Activated CD4-positive, alpha-beta T cell treated with anti-CD3 and anti-CD28 coated beads for 48 hours (primary cell): ENCODE data around the gene ALX3.
"Not testable (repeated sequence)": the region's sequence is repeated elsewhere in the genome, so short reads cannot be mapped to it uniquely, and the experiment has no call there.

Source experiments
- DNase-seq: peaks from one replicate; pipeline ENCODE4 v3.0.0-alpha.2; 2020

The ALX3 gene

DNA sequence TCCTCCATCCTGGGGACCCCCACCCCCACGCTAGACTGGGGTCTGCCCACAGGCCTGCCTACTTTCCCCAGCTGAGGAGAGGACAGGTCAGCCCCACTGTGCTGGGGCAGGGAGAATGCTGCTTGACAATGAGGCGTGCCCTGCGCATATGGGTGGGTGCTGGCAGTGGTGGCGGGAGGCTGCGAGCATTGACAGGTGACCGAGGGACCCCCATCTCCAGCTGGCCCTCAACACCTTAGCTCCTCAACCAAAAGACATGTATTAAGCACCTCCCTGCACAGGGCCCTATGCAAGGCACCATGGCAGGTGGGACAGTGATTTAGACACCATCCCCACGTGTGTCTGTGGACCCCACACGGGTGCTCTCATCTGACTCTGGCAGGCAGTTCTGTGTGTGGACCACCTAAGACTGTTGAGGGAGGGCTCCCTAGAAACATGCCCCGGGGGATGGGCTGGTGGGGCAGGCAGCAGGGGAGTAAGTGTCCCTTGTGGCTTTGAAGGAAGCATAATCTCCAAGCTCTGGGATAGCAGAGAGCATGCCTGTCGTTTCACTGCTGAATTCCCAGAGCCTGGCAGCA, 18.4 kb upstream of the ALX3 start:
- no peak for DNase-seq

DNA sequence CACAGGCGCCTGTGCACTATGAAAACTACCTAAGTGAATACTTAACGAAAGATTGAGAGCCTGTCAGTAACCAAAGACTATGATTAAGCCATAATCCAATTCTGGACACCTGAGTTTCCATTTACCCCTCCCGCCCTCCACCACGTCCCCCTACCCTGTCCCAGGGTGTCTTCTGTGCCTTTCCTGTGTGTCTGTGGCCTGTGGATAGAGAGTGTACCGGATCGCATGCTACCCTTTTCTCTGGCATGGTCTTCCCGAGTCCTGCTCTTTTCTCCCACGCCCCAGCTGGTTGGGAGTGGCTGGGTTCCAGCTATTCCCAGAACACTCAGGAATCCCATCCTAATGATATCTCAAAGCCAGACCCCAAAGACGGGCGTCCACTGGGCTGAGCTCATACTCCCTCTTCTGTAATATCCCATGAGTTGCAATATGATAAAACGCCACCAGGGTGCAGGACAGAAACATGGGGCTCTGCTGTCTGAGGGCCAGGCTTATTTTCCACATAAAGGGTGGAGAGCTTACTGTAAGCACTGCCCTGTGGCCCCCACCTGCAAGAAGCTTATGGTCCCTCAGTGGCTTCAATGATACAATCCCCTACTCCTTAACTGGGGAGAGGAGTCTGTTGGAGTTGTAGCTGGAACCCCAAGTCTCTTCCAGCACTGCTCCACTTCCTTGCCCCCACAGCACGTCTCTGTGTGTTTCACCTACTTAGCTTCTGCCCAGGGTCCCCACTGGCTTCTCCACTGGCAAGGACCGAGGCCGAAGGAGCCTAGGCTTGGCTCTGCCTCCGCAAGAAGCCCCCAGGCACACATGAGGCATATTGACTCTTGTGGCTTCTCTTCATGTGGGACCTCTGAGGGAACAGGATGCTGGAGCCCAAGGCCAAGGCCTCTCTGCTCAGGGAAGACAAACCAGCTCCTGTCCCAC, 17.6 kb upstream of the ALX3 start:
- DNase-seq, result peak; percentile 65

DNA sequence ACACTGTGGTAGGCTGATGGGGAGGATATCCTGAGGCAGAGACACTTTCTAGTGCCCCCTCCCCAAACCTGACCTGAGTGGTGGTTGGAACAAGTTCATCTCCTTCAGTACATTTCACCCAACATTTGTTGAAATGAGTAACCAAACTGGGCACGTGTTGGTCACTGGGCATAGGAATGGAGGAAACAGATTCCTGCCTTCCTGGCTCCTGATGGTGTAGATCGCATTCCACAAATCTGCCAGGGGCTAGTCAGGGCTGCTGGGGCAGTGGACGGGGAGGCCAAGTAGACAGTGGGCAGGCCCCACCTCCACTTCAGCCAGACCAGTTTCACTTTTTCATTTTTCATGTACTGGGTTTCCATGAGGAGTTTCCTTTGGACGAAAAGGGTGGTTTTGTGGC, 16.5 kb upstream of the ALX3 start:
- DNase-seq, result no peak

DNA sequence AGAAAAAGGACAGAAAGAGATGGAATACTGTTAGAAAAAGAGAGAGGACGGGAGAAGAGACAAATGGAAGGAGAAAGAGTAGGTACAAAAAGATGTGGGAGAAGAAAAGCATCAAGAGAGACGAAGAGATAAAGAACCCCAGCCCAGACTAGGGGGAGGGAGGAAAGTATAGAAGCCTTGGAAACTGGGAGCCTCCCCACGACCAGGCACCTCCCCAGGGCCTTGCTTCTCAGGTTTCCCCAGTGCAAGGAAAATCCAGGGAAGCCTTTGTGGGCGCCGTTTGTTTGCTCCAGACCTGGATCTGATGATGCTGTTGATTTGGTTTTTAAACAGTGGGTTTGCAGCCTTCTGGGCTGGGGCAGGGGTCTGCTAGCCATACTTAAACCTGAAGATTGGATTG, 15.2 kb upstream of the ALX3 start:
- no peak for DNase-seq

DNA sequence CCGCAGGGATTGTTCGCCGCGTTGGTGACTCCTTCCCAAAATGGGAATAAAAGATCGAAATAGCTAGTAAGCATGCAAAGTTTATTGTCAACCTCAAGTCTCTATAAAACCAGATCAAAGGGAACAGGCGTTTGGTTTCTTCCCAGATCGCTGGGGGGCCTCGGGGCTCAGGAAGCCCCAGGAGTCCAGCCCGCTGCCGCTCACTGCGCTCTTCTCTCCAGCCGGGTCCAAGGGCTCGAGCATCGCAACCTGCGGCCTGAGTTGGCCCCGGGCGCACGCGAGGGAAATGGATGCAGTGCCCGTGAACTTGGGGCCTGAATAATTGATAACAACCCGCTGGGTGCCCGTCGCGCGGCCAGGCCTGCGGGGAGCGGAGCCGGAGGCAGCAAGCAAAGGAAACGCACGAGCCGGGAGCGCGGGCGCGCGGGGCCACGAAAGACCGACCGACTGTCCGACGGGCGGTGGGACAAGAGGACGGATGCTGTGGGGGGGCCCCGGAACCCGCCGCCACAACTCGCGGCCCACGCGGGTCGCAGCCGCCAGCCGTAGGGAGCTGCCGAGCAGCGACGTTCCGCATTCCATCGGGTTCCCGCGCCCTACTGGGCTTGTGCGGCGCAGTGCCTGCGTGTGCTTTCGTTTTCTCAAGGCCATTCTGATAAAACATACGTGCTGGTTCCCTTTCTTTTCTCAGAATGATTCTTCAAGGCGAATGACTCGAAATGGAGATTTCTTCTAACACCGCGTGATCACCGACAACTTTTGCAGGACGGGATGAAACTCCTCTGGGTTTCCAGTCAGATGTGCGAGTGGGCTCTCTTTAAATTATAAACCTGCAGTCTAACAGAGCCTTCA, 14.0 kb upstream of the ALX3 start:
- DNase-seq, result peak; percentile 50

DNA sequence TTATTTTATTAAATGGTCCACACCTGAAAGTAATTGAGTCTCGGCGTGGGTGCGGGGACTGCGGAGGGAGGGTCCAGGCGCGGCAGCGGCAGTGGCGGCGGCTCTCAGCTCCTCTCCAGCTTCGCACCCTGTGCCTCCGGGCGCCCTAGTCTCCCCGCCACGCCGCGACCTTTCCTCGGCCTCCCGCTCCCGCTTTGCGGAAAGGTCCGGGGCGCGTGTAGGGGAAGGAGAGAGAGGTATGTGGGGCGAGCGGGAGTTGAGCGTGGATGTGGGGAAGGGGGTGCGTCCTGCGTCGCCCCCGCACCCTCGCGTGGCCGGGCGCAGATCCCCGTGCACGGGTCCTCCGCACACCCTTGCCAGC, 13.4 kb upstream of the ALX3 start:
- peak; percentile 22 for DNase-seq

DNA sequence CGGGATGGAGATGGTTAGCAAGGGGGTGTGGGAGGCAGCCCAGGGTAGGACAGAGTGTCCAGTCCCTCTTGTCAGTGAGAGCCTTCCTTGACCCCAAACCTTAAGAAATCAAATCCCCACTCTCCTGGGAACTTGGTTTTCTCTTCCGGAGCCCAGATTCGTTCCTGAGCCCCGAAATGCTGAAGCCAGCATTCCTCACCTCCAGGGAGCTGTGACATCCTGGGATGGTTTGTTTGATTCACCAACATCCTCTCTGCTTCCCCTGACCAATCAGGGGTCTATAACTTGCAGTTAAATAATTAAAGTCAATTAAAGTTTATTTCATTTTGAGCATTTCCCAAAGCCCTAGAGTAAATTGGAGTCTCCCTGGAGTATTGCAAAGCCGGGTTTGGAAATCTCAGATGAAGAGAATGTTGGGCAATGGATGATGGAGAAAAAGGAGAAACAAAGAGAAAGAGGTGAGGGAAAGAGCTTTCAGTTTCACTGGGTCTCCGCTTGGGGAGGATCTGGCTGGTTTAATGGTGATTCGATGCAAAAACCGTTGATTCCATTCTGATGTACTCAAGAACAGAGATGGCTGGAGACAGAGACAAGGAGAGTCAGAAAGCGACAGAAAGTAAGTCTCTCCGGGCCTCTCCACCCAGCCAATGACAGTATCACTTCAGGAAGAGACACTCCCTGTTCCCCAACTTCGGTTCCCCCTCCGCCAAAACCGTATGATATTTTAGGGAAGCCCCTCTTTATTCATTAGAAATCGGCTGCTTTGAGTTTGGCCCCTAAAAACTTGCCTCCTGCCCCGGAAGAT, 12.8 kb upstream of the ALX3 start:
- DNase-seq, result no peak

DNA sequence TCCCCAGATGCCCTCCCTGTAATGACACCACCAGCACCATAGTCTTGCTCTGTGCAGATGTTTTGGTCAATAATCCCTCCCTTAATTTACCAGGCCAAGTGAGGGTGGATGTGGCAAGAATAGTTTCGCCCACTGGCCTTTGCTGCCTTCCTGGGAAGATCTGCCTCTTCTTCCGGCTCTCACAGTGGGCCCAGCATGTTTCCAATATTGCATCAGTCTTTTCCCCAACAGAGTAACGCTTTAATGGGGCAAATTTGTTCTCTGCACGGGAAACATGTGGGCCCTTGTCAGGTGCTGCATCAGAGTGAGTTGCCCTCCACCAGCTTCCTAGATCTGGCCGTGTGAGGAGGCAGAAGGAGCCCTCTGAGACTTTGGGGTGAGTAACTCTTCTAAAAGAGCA, 12.0 kb upstream of the ALX3 start:
- DNase-seq, result no peak

DNA sequence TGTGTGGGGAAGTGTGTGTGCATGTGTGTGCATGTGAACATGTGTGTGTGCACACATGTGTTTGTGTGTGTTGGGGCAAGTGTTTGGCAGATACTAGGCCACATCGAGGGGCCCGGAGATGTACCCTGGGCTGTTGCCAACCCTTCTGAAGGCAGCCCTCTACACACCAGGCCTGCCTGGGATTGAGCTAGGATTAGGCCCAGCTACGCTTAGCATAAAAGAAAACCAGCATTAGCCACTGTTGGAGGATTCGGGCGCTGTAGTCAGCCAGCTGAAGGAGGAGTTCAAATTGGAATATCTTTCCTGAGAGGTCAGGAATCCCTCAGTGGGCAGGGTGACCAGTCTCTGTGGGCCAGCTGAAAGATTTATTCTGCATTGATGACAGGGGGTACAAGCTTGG, 10.6 kb upstream of the ALX3 start:
- no peak for DNase-seq

DNA sequence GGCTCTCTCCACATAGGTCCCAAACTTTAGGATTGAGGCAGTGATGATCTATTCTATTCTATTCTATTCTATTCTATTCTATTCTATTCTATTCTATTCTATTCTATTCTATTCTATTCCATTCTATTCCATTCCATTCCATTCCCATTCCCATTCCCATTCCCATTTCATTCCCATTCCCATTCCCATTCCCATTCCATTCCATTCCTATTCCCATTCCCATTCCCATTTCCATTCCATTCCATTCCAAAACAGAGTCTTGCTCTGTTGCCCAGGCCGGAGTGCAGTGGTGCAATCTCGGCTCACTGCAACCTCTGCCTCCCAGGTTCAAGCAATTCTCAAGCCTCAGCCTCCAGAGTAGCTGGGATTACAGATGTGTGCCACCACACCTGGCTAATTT, 9.5 kb upstream of the ALX3 start:
- not testable (repeated sequence) for DNase-seq

DNA sequence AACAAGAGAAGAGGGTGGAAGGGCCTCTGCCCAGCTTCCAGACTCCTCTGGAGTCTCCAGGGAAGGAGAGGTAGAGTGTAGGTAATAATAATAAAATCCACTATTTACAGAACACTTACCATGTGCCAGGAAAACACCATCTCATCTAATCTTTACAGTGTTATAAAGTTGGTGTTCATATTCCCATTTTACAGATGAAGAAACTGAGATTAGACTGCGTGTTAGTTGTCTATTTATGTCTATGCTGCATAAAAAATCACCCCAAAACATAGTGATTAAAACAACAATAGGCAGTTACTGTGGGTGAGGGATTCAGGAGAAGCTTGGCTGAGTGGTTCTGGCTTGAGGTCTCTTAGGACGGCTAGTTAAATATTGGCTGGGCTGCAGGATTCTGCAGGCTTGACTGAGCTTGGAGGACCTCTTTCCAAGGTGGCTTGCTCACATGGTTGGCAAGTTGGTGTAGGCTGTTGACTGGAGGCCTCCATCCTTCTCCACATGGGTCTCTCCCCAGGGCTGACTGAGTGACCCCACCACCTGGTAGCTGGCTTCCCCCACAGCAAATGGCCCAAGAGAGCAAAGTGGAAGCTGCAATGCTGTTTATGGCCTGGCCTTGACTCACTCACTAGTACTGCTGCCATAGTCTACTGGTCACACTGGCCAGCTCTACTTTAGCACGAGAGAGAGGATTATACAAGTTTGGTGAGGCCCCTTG, 6.5 kb upstream of the ALX3 start:
- DNase-seq, result no peak

DNA sequence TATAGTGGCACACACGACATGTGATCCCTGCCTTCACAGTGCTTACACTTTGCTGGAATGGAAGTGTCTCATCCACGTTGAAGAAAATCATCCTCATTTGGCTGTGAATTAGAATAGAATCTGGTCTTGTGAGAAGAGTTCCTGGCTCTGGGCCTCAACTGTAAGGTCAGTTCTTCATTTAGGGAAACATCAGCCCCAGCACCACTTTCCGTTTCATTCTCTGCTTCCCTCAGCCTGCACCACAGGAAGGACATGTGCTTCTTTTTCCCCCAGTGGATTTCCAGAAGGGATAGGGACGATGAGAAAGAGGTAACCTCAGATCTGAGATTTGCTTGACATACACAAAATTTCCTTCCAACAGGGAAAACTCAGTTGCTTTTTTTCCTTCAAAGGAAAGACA, 3.7 kb upstream of the ALX3 start:
- no peak for DNase-seq

DNA sequence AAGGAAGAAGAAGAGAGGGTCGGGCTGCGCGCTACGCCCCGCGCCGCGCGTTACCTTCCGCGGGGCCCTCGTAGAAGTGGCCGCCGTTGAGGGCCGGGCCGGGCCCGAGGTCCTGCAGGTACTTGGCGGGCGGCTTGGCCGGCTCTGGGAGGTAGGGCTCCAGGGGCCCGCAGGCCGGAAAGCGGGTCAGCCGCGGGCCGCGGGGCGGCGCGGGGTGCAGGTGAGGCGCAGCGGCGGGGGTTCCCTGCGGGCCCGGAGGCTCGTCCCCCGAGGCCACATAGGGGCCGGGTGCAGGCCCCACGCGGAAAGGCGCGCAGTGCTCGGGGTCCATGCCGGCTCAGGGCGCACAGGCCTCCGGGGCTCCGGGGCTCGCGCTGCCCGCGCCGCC, 196 bp downstream of the ALX3 start:
- DNase-seq, result no peak

DNA sequence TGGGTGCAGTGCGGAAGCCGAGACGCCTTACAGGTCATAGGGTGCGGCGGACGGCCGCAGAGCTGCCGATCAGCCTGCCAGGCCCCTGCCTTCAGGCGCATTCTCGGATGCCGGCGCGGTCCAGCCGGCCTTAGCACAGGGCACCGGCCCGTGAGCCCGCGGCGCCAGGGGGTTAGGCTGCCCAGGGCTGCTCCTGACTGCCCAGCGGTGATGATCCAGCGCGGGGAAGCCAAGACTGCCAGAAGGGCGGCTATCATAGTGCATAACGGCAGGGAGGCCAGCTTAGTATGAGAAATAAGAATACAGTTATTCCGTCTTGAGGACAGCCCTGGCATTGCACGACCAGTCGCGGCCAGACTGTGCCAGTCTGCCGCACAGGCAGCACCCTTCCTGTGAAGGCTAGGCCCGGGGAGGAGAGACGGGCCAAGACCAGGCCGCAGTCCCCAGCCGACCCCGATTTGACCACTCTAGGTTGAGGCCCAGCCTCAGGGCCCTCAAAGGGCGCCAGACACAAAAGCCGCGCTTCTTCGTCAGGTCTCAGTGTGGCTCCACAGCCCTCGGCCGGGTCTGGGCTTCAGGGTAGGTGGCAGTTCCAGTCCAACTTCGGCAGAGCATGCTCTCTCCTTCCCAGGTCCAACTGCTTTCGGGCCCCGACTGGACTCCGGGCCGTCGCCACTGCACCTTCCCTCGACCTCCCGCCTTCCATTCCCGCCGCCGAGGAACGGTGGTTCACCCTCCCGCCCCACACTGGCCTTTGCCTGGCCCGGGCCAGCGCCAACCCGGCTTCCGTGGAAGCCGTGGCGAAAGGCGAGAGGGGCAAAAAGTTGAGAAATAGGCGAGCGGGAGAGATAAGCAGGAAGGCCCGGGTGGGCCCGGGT, 829 bp downstream of the ALX3 start:
- DNase-seq, result no peak

DNA sequence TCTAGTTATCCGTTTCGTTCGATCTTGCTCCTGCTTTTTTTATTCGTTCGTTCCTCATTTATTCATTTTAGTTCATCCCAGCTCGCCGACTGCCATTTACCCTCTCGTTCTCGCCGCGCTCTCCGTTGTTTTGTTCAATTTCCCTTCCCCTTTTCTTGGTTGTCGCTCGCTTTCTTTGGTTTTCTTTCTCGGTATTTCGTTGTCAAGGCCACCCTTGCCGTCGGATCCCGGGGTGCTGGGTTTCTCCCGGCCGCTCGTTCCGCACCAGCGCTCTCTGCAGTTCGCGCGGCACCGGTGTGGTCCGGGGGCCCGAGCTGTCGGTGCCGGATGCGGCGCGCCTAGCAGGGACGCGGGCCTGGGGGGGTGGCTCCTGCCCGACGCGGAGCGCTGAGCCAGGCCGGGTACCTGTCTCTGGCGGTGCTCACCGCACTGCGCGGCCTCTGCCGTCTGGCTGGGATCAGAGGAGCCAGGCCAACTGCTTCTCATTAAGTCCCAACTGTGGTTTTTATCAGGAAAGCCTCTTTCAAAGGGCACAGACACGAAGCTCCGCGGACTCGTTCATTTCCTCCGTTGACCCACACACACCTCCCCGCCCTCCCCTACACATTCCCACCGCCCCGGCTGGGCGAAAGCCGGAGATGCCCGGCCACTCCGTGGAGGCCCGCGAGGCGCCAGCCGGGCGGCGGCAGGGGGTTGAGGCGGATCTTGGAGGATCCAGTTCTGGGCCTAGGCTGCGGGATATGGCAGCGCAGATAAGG, 1.6 kb downstream of the ALX3 start:
- peak; percentile 43 for DNase-seq

DNA sequence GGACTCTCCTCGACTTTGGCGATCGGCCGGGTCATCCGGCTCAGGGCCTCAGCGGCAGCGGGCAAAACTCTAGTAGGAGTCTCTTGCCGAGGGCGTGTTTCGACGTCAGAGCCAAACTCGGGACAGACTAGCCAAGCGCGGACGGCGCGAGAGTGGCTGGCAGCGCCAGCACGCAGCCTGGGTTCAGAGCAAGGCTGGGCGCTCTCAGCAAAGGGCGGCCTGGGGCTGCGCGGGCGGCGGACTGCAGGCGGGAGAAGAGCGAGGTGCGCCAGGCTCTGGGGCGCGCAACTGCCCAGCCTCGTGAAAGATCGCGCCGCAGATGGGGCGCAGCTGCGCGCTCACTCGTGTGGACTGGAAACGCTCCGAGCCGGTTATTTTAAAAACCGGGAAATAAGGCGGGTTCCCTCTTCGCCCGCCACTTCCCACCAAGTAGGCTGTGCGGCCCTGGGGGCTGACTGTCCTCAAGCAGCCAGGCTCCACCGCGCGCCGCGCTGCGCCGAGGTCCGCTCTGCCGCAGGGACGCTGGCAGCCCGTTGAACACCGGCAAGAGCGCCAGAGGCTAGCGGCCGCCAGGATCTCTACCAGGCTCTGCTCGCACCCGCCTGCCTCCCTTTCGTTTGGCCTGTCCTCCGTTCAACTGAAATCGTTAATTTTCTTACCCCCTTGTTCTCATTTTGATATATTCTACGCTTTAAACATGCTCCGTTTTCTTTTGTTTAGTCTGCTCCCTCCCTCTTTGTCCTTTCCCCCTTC, 2.4 kb downstream of the ALX3 start:
- peak; percentile 16 for DNase-seq

DNA sequence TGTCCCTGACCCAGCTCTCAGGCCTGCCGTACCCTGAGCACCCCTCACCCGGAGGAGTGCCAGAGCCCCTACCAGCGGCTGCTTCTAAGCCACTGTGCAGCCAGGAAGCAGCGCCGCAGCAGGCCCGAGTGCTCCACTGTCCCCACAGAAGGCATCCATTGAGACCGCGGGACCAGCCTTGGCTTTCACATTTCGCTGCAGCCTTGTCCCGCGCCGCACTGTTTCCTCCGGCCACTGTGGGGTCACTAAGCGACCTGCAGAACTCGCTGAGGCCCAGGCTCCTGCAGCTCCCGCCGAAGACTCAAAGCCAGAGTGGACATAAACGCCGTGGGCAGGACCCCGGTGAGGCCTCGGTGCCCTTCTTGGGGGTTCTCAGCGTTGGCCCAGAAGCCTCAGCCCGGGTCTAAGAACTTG, 3.0 kb downstream of the ALX3 start:
- DNase-seq, result no peak

DNA sequence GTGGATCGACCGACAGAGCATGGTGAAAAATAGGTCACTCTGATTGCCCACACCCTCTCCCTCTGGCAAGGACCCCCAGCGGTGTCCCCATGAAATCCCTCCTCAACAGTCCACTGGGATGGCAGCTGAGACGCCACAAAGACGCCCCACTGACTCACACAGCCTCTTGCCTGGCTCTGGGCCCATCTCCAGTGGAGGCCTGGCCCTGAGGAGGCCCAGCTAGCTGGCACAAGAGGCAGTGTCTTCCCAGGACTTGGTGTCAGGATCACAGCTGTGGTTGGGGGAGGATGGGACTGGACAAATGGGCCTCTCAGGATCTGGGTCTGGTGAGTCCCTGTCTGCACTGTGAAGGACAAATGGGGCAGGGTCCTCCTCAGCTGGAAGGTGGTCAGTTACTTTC, 4.6 kb downstream of the ALX3 start:
- DNase-seq, result no peak

DNA sequence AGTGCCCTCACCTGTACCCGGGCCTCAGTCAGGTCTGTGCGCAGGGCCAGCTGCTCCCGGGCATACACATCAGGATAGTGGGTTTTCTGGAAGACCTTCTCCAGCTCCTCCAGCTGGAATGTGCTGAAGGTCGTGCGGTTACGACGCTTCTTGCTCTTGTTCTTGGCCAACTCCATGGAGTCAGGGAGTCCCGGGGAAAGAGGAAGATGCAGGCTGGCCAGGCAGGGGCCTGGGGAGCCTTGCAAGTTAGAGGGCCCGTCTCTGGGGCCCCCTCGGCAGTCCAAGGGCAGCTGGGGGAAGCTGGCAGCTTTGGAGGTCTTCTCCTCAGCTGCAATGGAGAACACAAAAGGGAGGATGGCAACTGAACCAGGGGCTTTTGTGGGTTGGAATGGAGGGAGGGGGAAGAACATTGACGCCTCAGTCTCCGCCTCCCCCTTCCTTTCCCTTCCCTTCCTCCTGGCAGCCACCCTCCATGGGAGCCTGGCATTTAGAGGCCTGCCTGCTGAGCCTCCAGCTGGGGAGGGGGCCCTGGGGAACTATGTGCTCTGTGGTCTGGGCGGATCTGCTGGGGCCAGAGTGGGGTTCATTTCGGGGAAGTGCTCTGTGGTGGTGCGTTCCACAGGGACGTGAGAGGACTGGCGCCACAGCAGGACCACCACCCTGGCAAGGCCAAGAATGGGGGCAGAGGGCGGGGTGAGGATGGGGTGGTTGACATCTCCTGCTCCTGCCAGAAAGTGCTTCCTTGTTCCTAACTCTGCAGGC, 5.7 kb downstream of the ALX3 start:
- DNase-seq, result no peak
